Gastroesophageal sphincter (tissue), 4 donors: ENCODE results near the gene SLC25A47. TPM values are rescaled to one million over a fixed set of nuclear protein-coding genes. Genes with fewer than 3 reads are reported as not detected.

Source experiments
- ATAC-seq: fragments of 150-250 bp; one replicate; pipeline ENCODE4 v1.9.1; 2016; ENCODE audit warnings: mild to moderate bottlenecking, moderate library complexity
- H3K27ac ChIP-seq, 4 donors: fragments of 200-600 bp; sonication (generic) in 3 of 4; 1 replicate in 3 of 4; 2 replicates in 1 of 4; pipeline ENCODE4 v1.5.1; 2016 to 2019
- H3K27me3 ChIP-seq: fragments of 200-600 bp; sonication (generic); one replicate; pipeline ENCODE4 v1.5.1; 2019
- H3K36me3 ChIP-seq, 2 donors: fragments of 200-600 bp; sonication (generic); one replicate each; pipeline ENCODE4 v1.5.1; 2019; ENCODE audit warnings: control low read depth in 1 of 2
- H3K4me1 ChIP-seq, 3 donors: fragments of 200-600 bp; sonication (generic); 1 replicate in 2 of 3; 2 replicates in 1 of 3; pipeline ENCODE4 v1.5.1; 2016 to 2019; ENCODE audit warnings: control low read depth in 2 of 3
- H3K4me3 ChIP-seq, 2 donors: fragments of 200-600 bp; sonication (generic); one replicate each; pipeline ENCODE4 v1.5.1; 2019; ENCODE audit warnings: mild to moderate bottlenecking in 1 of 2, moderate library complexity in 1 of 2
- H3K9me3 ChIP-seq, 3 donors: fragments of 200-600 bp; sonication (generic); one replicate each; pipeline ENCODE4 v1.5.1; 2017 to 2019; ENCODE audit warnings: control low read depth in 2 of 3
- EP300 ChIP-seq: sonication (generic); formaldehyde crosslinking; IDR thresholded peaks from one replicate; pipeline ENCODE4 v1.6.1; 2017; ENCODE audit warnings: antibody characterized with exemption, mild to moderate bottlenecking
- POLR2A ChIP-seq, 2 donors: fragments of 450-650 bp; IDR thresholded peaks; one replicate each; pipeline ENCODE4 v1.6.1; 2017; ENCODE audit warnings: antibody characterized with exemption in 2 of 2, mild to moderate bottlenecking in 2 of 2, moderate library complexity in 1 of 2
- POLR2AphosphoS5 ChIP-seq: sonication (generic); formaldehyde crosslinking; IDR thresholded peaks from one replicate; pipeline ENCODE4 v1.6.1; 2017; ENCODE audit warnings: antibody characterized with exemption
- WGBS, 2 donors: methylation state at CpG; one replicate each; pipeline ENCODE4 v1.1.5; 2018; ENCODE audit warnings: low coverage in 1 of 2; 5-methylcytosine and 5-hydroxymethylcytosine counted together
- total RNA-seq, 4 donors: library from RNA; depleted of rRNA; stranded (reverse); fragments of >200 nt; gene quantifications; one replicate each; pipeline ENCODE4 v1.1.0, GENCODE V29; 2016
- TF ChIP-seq, protein P1 (sequence below), 4 experiments: fragments of 200-600 bp in 2 of 4; fragments of 450-650 bp in 2 of 4; sonication (generic) in 1 of 4; IDR thresholded peaks; one replicate each; pipeline ENCODE4 v1.5.1; 2017 to 2019; ENCODE audit warnings: antibody characterized with exemption in 4 of 4, mild to moderate bottlenecking in 2 of 4, moderate library complexity in 2 of 4

Gene SLC25A47
- total RNA-seq, 4 donors from 2014 or later, result 0.31 TPM; not detected in 3

DNA sequence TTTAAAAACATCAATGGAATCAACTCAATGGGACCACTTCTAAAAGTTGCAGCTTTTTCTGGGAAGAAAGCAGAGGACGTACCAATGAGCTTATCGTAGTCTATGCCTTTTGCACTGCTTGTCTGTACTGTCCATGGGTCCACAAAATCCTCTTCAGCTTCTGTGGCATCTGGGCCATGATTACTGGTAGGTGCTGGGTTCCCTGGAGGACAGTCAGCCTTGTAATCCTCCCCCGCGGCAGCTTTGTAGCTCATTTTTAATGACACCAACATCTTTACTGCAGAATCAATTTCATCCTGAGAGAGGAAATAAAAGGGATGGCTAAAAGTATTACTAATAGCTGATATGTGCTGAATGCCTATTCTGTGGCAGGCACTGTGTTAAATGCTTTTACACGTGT is 38.5 kb downstream of the SLC25A47 start:
- peak overlapping the region; percentile 22 to 65 (median 25) for H3K27ac ChIP-seq
- H3K4me3 ChIP-seq, result no peak overlapping the region
- no peaks in the 10 kb centered on the region for H3K27me3 ChIP-seq
- H3K4me1 ChIP-seq, result peaks cover 0 to 30% (median 12%) of the 10 kb centered on the region in 3 donors
- TF ChIP-seq, protein P1, sequence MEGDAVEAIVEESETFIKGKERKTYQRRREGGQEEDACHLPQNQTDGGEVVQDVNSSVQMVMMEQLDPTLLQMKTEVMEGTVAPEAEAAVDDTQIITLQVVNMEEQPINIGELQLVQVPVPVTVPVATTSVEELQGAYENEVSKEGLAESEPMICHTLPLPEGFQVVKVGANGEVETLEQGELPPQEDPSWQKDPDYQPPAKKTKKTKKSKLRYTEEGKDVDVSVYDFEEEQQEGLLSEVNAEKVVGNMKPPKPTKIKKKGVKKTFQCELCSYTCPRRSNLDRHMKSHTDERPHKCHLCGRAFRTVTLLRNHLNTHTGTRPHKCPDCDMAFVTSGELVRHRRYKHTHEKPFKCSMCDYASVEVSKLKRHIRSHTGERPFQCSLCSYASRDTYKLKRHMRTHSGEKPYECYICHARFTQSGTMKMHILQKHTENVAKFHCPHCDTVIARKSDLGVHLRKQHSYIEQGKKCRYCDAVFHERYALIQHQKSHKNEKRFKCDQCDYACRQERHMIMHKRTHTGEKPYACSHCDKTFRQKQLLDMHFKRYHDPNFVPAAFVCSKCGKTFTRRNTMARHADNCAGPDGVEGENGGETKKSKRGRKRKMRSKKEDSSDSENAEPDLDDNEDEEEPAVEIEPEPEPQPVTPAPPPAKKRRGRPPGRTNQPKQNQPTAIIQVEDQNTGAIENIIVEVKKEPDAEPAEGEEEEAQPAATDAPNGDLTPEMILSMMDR (IDR thresholded peaks at IDR 0.05), result no peak
- TF ChIP-seq EP300 (no peak), POLR2AphosphoS5 (no peak), POLR2A (IDR thresholded peaks at IDR 0.05) (no peak)
- ATAC-seq, result no peak
- H3K9me3 ChIP-seq, result no peaks in the 10 kb centered on the region
- H3K36me3 ChIP-seq, result peaks cover 0 to 71% of the 10 kb centered on the region in 2 donors
- WGBS, 2 donors, result 69 to 81% methylated on average over 2 to 5 of the region's 5 CpGs

GRCh38 chr14:100362311-100362927 is 39.3 kb downstream of the SLC25A47 start:
- H3K27me3 ChIP-seq, result no peaks in the 10 kb centered on the region
- H3K4me1 ChIP-seq, result peaks cover 0 to 30% (median 12%) of the 10 kb centered on the region in 3 donors
- peaks cover 0 to 79% of the 10 kb centered on the region in 2 donors for H3K36me3 ChIP-seq
- peak; percentile 80 for TF ChIP-seq POLR2AphosphoS5
- TF ChIP-seq, protein P1 (IDR thresholded peaks at IDR 0.05), result no peak
- peak overlapping the region; percentile 23 to 65 (median 39) for H3K27ac ChIP-seq
- 73 to 82% methylated on average over 1 of the region's 1 CpG for WGBS, 2 donors
- no peaks in the 10 kb centered on the region for H3K9me3 ChIP-seq
- H3K4me3 ChIP-seq, result no peak overlapping the region
- ATAC-seq, result no peak

DNA sequence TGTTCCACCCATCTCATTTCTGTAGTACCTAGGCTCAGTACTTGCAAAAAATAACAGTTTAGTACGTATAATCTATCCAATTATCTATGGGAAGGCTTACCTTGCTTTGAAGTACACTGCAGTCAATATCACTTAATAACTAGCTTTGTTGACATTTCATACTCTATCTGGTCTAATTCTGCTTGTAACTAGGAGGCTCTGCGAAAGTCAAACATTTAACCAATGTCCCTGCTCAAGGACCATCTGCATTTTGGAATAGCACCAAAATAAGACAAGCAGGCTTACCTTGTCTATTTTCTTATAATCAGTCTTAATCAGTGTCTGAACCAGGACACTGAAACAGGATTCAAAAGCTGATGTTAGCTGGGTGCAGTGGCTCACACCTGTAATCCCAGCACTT is 39.9 kb downstream of the SLC25A47 start:
- no peak for TF ChIP-seq EP300
- TF ChIP-seq POLR2A (IDR thresholded peaks at IDR 0.05), result no peak
- no peak for TF ChIP-seq POLR2AphosphoS5
- TF ChIP-seq, protein P1 (IDR thresholded peaks at IDR 0.05), result no peak
- WGBS, 2 donors, result 24 to 62% methylated on average over 2 of the region's 2 CpGs
- no peaks in the 10 kb centered on the region for H3K27me3 ChIP-seq
- ATAC-seq, result no peak
- peak overlapping the region in 3 of 4 donors; percentile 27 to 65 (median 51) for H3K27ac ChIP-seq
- H3K4me3 ChIP-seq, result no peak overlapping the region
- H3K4me1 ChIP-seq, result peaks cover 0 to 30% (median 12%) of the 10 kb centered on the region in 3 donors
- no peaks in the 10 kb centered on the region for H3K9me3 ChIP-seq
- peaks cover 0 to 81% of the 10 kb centered on the region in 2 donors for H3K36me3 ChIP-seq

- H3K4me3 ChIP-seq, result no peak overlapping the region
- ATAC-seq, result no peak
- no peaks in the 10 kb centered on the region for H3K27me3 ChIP-seq
- TF ChIP-seq POLR2AphosphoS5 (peak; percentile 44), POLR2A (IDR thresholded peaks at IDR 0.05) (no peak)
- no peaks in the 10 kb centered on the region for H3K9me3 ChIP-seq
- WGBS, 2 donors, result 38 to 43% methylated on average over 1 of the region's 1 CpG
- H3K4me1 ChIP-seq, result peaks cover 0 to 30% (median 12%) of the 10 kb centered on the region in 3 donors
- peak overlapping the region in 2 of 4 donors; percentile 27 to 65 for H3K27ac ChIP-seq
- H3K36me3 ChIP-seq, result peaks cover 0 to 86% of the 10 kb centered on the region in 2 donors
These were observed 41.3 kb downstream of the SLC25A47 start for GRCh38 chr14:100364403-100364802.

DNA sequence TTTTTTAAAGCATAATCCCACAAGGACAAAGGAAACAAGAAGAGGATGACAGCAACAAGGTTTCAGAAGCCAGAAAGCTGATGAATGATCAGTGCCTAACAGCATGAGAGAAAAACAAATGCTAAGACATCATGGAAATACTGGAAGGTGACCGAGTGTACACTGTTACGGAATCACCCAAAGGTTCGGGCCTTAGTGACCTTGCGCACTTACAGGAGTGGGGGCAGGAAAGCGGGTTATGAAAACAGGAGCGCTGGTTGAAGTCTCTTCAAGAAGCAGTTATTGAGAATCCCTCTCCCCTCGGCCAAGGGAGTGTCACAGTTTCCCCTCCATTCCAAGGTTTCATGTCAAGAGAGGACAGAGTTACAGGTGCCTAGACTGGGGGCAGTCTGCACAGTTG is 42.6 kb downstream of the SLC25A47 start:
- Histone ChIP-seq H3K4me3 (no peak overlapping the region), H3K36me3 (peaks cover 0 to 75% of the 10 kb centered on the region in 2 donors), H3K27ac (no peak overlapping the region), H3K9me3 (no peaks in the 10 kb centered on the region), H3K27me3 (no peaks in the 10 kb centered on the region), H3K4me1 (peaks cover 0 to 30% (median 12%) of the 10 kb centered on the region in 3 donors)
- TF ChIP-seq POLR2AphosphoS5 (no peak), EP300 (no peak), POLR2A (IDR thresholded peaks at IDR 0.05) (no peak)
- TF ChIP-seq, protein P1 (IDR thresholded peaks at IDR 0.05), result no peak
- WGBS, 2 donors, result 80 to 88% methylated on average over 1 to 7 of the region's 7 CpGs
- no peak for ATAC-seq
